PC-9 (cell line): Measurements from ENCODE around the gene PDE4D. TPM values are rescaled to one million over a fixed set of nuclear protein-coding genes. Genes with fewer than 3 reads are reported as not detected.

Source experiments
- BruUV-seq: library from RNA; stranded (reverse); fragments of 400-500 nt; replicated peaks from 2 replicates; lab custom pipeline; 2021; lab: Mats Ljungman, UMichigan
- CTCF ChIA-PET: fragments of 300-600 bp; sonication (Branson Sonifier 250); formaldehyde crosslinking; loops from one replicate; lab custom pipeline; 2022; ENCODE audit warnings: antibody characterized with exemption; lab: Charles Lee
- POLR2A ChIA-PET: fragments of 300-600 bp; sonication (Branson Sonifier 250); formaldehyde crosslinking; loops from one replicate; lab custom pipeline; 2022; ENCODE audit warnings: antibody characterized with exemption; ENCODE audit not compliant: unreplicated experiment; lab: Charles Lee
- DNase-seq, 2 experiments: peaks; one replicate each; pipeline versions ENCODE4 v3.0.0 to v3.0.0-alpha.2; 2015 to 2022; ENCODE audit warnings: mixed read lengths in 1 of 2
- H2AFZ ChIP-seq: fragments of 200-600 bp; sonication (generic); 2 replicates; pipeline ENCODE4 v1.8.1; 2017; ENCODE audit warnings: antibody characterized with exemption
- H3F3A ChIP-seq: fragments of 200-600 bp; sonication (generic); 2 replicates; pipeline ENCODE4 v1.8.1; 2017; ENCODE audit warnings: antibody characterized with exemption, mild to moderate bottlenecking, low read depth; ENCODE audit not compliant: insufficient read depth
- H3K27ac ChIP-seq: fragments of 200-600 bp; sonication (generic); 2 replicates; pipeline ENCODE4 v1.6.1; 2016; ENCODE audit warnings: mixed run types
- H3K27me3 ChIP-seq: fragments of 200-600 bp; sonication (generic); 2 replicates; pipeline ENCODE4 v1.6.1; 2016; ENCODE audit warnings: low read depth, mixed run types; ENCODE audit not compliant: insufficient read depth
- H3K36me3 ChIP-seq: fragments of 200-600 bp; sonication (generic); 2 replicates; pipeline ENCODE4 v1.6.1; 2016; ENCODE audit warnings: low read depth, mixed run types
- H3K4me1 ChIP-seq: fragments of 200-600 bp; sonication (generic); replicated peaks from 2 replicates; pipeline ENCODE4 v1.6.1; 2016; ENCODE audit warnings: mixed run types; ENCODE audit not compliant: insufficient read depth
- H3K4me2 ChIP-seq: fragments of 200-600 bp; sonication (generic); 2 replicates; pipeline ENCODE4 v1.6.1; 2017; ENCODE audit warnings: mixed run types
- H3K4me3 ChIP-seq: fragments of 200-600 bp; sonication (generic); 2 replicates; pipeline ENCODE4 v1.6.1; 2016; ENCODE audit warnings: mixed run types
- H3K79me2 ChIP-seq: fragments of 200-600 bp; sonication (generic); 2 replicates; pipeline ENCODE4 v1.6.1; 2017; ENCODE audit warnings: low read depth, mixed run types
- H3K9me2 ChIP-seq: fragments of 200-600 bp; sonication (generic); 2 replicates; pipeline ENCODE4 v1.8.1; 2017; ENCODE audit warnings: mild to moderate bottlenecking; ENCODE audit not compliant: insufficient read depth
- H3K9me3 ChIP-seq: fragments of 200-600 bp; sonication (generic); 2 replicates; pipeline ENCODE4 v1.8.1; 2016; ENCODE audit warnings: low read depth; ENCODE audit not compliant: insufficient read depth
- H4K20me1 ChIP-seq: fragments of 200-600 bp; sonication (generic); 2 replicates; pipeline ENCODE4 v1.8.1; 2017; ENCODE audit not compliant: insufficient read depth
- EZH2 ChIP-seq: fragments of 200-600 bp; sonication (generic); IDR thresholded peaks from 2 replicates; pipeline ENCODE4 v1.8.0; 2017; ENCODE audit warnings: antibody characterized with exemption, low read depth
- intact Hi-C: fragments of 100-400 bp; cut with micrococcal nuclease; formaldehyde crosslinking; loops from one replicate; pipeline ENCODE4 v1.10.0; 2022; ENCODE audit not compliant: unreplicated experiment
- total RNA-seq: library from RNA; stranded (reverse); gene quantifications from 2 replicates; pipeline ENCODE4 v1.2.3, GENCODE V29; 2021
- TF ChIP-seq, protein P1 (sequence below): fragments of 200-600 bp; sonication (generic); conservative IDR thresholded peaks from 2 replicates; pipeline ENCODE4 v1.6.1; 2017; ENCODE audit warnings: mixed run types, antibody characterized with exemption, mild to moderate bottlenecking, moderate library complexity

The PDE4D gene
- total RNA-seq, 1 experiment from 2014 or later = 9.8 TPM

DNA sequence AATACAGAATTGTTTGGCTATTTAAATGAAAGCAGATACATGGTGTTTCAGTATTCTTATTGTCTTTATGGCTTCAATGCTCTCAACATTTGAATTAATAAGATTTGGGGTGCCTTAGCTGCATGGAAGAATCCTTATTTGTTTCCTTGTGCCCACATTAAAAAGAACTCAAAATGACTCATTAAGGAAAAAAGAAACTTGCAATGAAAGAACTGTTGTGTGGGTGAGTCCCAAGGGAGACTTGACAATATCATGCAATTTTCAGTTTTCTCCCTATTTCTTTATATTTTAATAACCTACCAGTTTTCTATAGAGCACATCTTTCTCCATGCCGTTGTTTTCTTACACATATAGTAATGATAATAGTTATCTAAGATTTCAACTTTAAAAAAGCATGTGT lies 404.0 kb downstream of the PDE4D start:
- no peaks in the 10 kb centered on the region for H3K9me2 ChIP-seq
- TF ChIP-seq EZH2 = no peak
- TF ChIP-seq, protein P1, sequence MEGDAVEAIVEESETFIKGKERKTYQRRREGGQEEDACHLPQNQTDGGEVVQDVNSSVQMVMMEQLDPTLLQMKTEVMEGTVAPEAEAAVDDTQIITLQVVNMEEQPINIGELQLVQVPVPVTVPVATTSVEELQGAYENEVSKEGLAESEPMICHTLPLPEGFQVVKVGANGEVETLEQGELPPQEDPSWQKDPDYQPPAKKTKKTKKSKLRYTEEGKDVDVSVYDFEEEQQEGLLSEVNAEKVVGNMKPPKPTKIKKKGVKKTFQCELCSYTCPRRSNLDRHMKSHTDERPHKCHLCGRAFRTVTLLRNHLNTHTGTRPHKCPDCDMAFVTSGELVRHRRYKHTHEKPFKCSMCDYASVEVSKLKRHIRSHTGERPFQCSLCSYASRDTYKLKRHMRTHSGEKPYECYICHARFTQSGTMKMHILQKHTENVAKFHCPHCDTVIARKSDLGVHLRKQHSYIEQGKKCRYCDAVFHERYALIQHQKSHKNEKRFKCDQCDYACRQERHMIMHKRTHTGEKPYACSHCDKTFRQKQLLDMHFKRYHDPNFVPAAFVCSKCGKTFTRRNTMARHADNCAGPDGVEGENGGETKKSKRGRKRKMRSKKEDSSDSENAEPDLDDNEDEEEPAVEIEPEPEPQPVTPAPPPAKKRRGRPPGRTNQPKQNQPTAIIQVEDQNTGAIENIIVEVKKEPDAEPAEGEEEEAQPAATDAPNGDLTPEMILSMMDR = no peak
- BruUV-seq = no TSS peak
- H3K27ac ChIP-seq = no peak overlapping the region
- no peak overlapping the region for H3K4me3 ChIP-seq
- H3K79me2 ChIP-seq = no peaks in the 10 kb centered on the region
- no peak overlapping the region for H3K4me2 ChIP-seq
- POLR2A ChIA-PET = no interaction called here
- CTCF ChIA-PET = no interaction called here
- H4K20me1 ChIP-seq = no peaks in the 10 kb centered on the region
- DNase-seq = no peak
- H3K9me3 ChIP-seq = 0 out of 2 replicates have a peak, but pooled peaks cover 3% of the 10 kb centered on the region
- intact Hi-C loops = no loop called here
- no peaks in the 10 kb centered on the region for H3K36me3 ChIP-seq
- H3K4me1 ChIP-seq = no peaks in the 10 kb centered on the region
- H3F3A ChIP-seq = no peaks in the 10 kb centered on the region; the same call in 1 of the 2 replicates
- no peaks in the 10 kb centered on the region for H3K27me3 ChIP-seq
- H2AFZ ChIP-seq = no peak overlapping the region

DNA sequence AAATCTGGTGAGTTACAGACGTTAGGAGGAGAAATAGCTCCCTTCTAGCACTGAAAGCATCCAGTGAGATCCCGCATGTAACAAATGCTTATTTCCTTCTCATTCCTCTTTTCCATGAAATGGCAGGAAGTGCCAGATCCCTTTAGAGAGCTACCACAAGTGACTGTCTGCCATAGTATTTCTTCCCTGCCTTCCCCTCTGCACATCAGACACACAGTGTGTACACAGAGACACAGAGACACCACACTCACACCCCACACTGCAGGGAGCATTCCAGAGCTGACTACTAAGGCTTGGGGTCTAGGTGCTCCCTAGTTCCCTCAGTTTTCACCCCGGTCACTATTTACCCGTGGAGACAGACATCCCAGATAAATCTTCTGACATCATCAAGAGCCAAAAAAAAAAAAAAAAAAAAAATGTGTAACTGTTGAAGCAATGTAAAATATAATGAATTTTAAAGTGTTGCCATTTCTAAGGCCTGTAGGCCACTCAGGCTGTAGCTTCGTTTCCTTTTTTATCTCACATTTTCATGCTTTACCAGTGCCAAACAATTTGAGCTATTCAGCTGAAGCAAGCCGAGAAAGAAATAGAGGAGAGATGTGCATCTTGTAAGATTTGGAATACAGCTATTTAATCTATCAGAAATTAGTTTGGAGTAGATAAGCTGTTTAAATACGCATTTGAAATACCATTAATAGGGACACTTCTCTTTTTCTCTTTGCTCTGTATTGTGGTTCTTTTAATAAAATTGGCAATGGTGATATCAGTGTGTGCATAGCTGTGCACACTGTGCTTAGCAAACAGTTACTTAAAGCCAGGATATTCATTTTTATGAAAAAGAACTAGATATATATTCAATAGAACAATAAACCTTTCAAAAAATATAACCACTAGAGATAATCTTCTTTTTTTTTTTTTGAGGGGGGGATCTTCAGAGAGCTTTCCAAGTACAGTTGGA lies 405.5 kb downstream of the PDE4D start:
- no peaks in the 10 kb centered on the region; the same call in 1 of the 2 replicates for H3F3A ChIP-seq
- intact Hi-C loops = no loop called here
- H3K4me2 ChIP-seq = no peak overlapping the region
- ChIA-PET POLR2A (no interaction called here), CTCF (no interaction called here)
- no peaks in the 10 kb centered on the region for H3K4me1 ChIP-seq
- no peak overlapping the region for H3K27ac ChIP-seq
- no peak for TF ChIP-seq EZH2
- TF ChIP-seq, protein P1 = no peak
- no peak for DNase-seq
- H3K4me3 ChIP-seq = no peak overlapping the region
- no peaks in the 10 kb centered on the region for H3K79me2 ChIP-seq
- no peaks in the 10 kb centered on the region for H3K27me3 ChIP-seq
- H4K20me1 ChIP-seq = no peaks in the 10 kb centered on the region
- H2AFZ ChIP-seq = no peak overlapping the region
- H3K9me2 ChIP-seq = no peaks in the 10 kb centered on the region
- H3K36me3 ChIP-seq = no peaks in the 10 kb centered on the region
- BruUV-seq = no TSS peak
- H3K9me3 ChIP-seq = 0 out of 2 replicates have a peak, but pooled peaks cover 3% of the 10 kb centered on the region

DNA sequence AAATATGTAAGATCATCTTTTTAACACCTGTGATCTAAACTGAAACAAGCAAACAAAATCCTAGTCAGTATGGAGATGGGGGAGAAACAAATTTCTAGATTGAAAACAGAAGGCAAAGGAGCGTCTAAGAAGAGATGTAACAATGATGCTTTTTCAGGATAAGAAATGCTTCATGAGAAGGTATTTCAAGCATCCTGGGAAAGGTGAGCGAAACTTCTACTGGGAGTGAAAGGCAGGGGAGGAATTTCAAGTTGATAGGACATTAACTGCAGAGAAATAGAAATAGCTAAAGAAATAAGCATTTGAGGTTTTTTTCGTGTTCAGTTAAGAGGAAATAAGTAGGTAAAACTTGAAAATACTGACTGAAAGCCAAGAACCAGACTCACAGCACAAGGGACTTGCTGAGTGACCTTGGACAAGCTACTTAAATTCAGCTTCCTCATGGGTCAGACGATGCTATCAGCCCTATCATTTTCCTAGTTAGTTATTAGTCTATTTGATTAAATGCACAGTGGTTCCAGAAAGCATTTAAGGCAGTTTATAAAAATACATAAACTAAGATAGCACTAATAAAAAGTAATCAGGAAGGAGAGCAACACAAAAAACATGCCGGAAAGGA lies 406.3 kb downstream of the PDE4D start:
- BruUV-seq = no TSS peak
- TF ChIP-seq, protein P1 = no peak
- TF ChIP-seq EZH2 = no peak
- no peak overlapping the region for H3K27ac ChIP-seq
- H3K4me2 ChIP-seq = no peak overlapping the region
- H3K36me3 ChIP-seq = no peaks in the 10 kb centered on the region
- 0 out of 2 replicates have a peak, but pooled peaks cover 2% of the 10 kb centered on the region for H3K9me3 ChIP-seq
- intact Hi-C loops = no loop called here
- ChIA-PET CTCF (no interaction called here), POLR2A (no interaction called here)
- no peak overlapping the region for H2AFZ ChIP-seq
- H3K4me3 ChIP-seq = no peak overlapping the region
- DNase-seq = no peak
- H3K27me3 ChIP-seq = no peaks in the 10 kb centered on the region
- H3K4me1 ChIP-seq = no peaks in the 10 kb centered on the region
- no peaks in the 10 kb centered on the region; the same call in 1 of the 2 replicates for H3F3A ChIP-seq
- peaks cover under 1% of the 10 kb centered on the region; the same call in 1 of the 2 replicates for H3K9me2 ChIP-seq
- H3K79me2 ChIP-seq = no peaks in the 10 kb centered on the region
- H4K20me1 ChIP-seq = no peaks in the 10 kb centered on the region
